H1 (cell line): ENCODE results near the gene DKKL1. TPM values are rescaled to one million over a fixed set of nuclear protein-coding genes. Genes with fewer than 3 reads are reported as not detected.

Experiments used
- CTCF ChIA-PET: fragments of 300-600 bp; sonication (Branson Sonifier 250); formaldehyde crosslinking; loops from one replicate; lab custom pipeline; 2021; ENCODE audit not compliant: partially characterized antibody; lab: Charles Lee
- POLR2A ChIA-PET: fragments of 300-600 bp; sonication (Branson Sonifier 250); formaldehyde crosslinking; loops from one replicate; lab custom pipeline; 2021; ENCODE audit warnings: inconsistent platforms; ENCODE audit not compliant: partially characterized antibody; lab: Charles Lee
- DNase-seq, 2 experiments: peaks; one replicate each; pipeline versions ENCODE4 v3.0.0 to v3.0.0-alpha.2; 2010 to 2022; ENCODE audit warnings: low spot score in 2 of 2, low read depth in 1 of 2, mixed read lengths in 1 of 2
- FAIRE-seq: peaks from 2 replicates; lab custom pipeline; 2011; peaks lifted over from hg19 to GRCh38; lab: Jason Lieb, UNC
- H2AFZ ChIP-seq: 2 replicates; pipeline ENCODE4 v1.8.1; 2012; ENCODE audit warnings: low read length, inconsistent platforms
- H2AK5ac ChIP-seq: 2 replicates; pipeline ENCODE4 v1.6.1; 2013; ENCODE audit warnings: low read depth, low read length
- H2BK120ac ChIP-seq: replicated peaks from 2 replicates; pipeline ENCODE3; 2013; ENCODE audit warnings: low read depth, low read length, inconsistent platforms
- H2BK12ac ChIP-seq: 2 replicates; pipeline ENCODE4 v1.6.1; 2013; ENCODE audit warnings: low read depth, low read length
- H2BK15ac ChIP-seq: 2 replicates; pipeline ENCODE4 v1.6.1; 2013; ENCODE audit warnings: low read length
- H2BK20ac ChIP-seq: 2 replicates; pipeline ENCODE4 v1.6.1; 2013; ENCODE audit warnings: low read length
- H2BK5ac ChIP-seq: 2 replicates; pipeline ENCODE4 v1.6.1; 2013; ENCODE audit warnings: low read depth, low read length
- H3K14ac ChIP-seq: 2 replicates; pipeline ENCODE4 v1.6.1; 2013; ENCODE audit warnings: inconsistent platforms; ENCODE audit not compliant: insufficient read length
- H3K18ac ChIP-seq: 2 replicates; pipeline ENCODE4 v1.6.1; 2013; ENCODE audit warnings: low read length; ENCODE audit errors: extremely low read depth
- H3K23ac ChIP-seq: 2 replicates; pipeline ENCODE4 v1.6.1; 2013; ENCODE audit warnings: inconsistent platforms; ENCODE audit not compliant: insufficient read length
- H3K23me2 ChIP-seq: 2 replicates; pipeline ENCODE4 v1.6.1; 2013; ENCODE audit warnings: low read depth, low read length
- H3K27ac ChIP-seq: 2 replicates; pipeline ENCODE4 v1.6.1; 2011; ENCODE audit warnings: low read depth, low read length, inconsistent platforms
- H3K27me3 ChIP-seq, 4 experiments: replicated peaks in 1 of 4; 1 replicate in 1 of 4; 2 replicates in 3 of 4; pipeline versions ENCODE4 v1.6.1 to v1.8.1; 2011 to 2013; ENCODE audit warnings: low read length in 3 of 4, mild to moderate bottlenecking in 3 of 4, inconsistent platforms in 2 of 4, mixed read lengths in 2 of 4, moderate library complexity in 1 of 4; ENCODE audit not compliant: control insufficient read depth in 3 of 4, insufficient read depth in 3 of 4; ENCODE audit errors: extremely low read depth in 1 of 4
- H3K36me3 ChIP-seq, 4 experiments: 2 replicates each; pipeline versions ENCODE4 v1.6.1 to v1.8.1; 2011 to 2013; ENCODE audit warnings: mild to moderate bottlenecking in 4 of 4, low read length in 3 of 4, moderate library complexity in 2 of 4, control low read depth in 1 of 4, inconsistent platforms in 1 of 4; ENCODE audit not compliant: insufficient read depth in 4 of 4, control insufficient read depth in 2 of 4
- H3K4ac ChIP-seq: replicated peaks from 2 replicates; pipeline ENCODE3; 2013; ENCODE audit warnings: low read length, low read depth, mixed read lengths, inconsistent platforms; ENCODE audit not compliant: insufficient read length
- H3K4me1 ChIP-seq, 4 experiments: replicated peaks in 1 of 4; 1 replicate in 1 of 4; 2 replicates in 3 of 4; pipeline versions ENCODE4 v1.6.1 to v1.8.1; 2011 to 2013; ENCODE audit warnings: low read length in 3 of 4, inconsistent platforms in 2 of 4, mixed read lengths in 1 of 4; ENCODE audit not compliant: insufficient read depth in 4 of 4, control insufficient read depth in 3 of 4
- H3K4me2 ChIP-seq, 2 experiments: 2 replicates each; pipeline versions ENCODE4 v1.6.1 to v1.8.1; 2011 to 2013; ENCODE audit warnings: low read depth in 2 of 2, low read length in 2 of 2, control low read depth in 1 of 2, inconsistent platforms in 1 of 2, mild to moderate bottlenecking in 1 of 2; ENCODE audit not compliant: insufficient read depth in 1 of 2
- H3K4me3 ChIP-seq, 4 experiments: fragments of 200-600, 300-600 bp in 1 of 4; sonication (generic), shearing (Covaris generic), sonication (Bioruptor Twin) in 1 of 4; 2 replicates each; pipeline versions ENCODE4 v1.5.1 to v1.8.1; 2011 to 2016; ENCODE audit warnings: low read length in 4 of 4, low read depth in 3 of 4, control low read depth in 2 of 4, inconsistent platforms in 2 of 4, mild to moderate bottlenecking in 2 of 4, mixed read lengths in 1 of 4, moderate library complexity in 1 of 4; ENCODE audit not compliant: insufficient read depth in 2 of 4; ENCODE audit errors: extremely low read depth in 1 of 4
- H3K56ac ChIP-seq: replicated peaks from 2 replicates; pipeline ENCODE3; 2013; ENCODE audit warnings: low read depth, mild to moderate bottlenecking, mixed read lengths, low read length, inconsistent platforms; ENCODE audit not compliant: insufficient read length
- H3K79me1 ChIP-seq: 2 replicates; pipeline ENCODE4 v1.6.1; 2013; ENCODE audit warnings: low read depth, low read length, control low read depth
- H3K79me2 ChIP-seq, 2 experiments: 2 replicates each; pipeline versions ENCODE4 v1.6.1 to v1.8.1; 2012 to 2013; ENCODE audit warnings: low read length in 2 of 2, mild to moderate bottlenecking in 2 of 2, inconsistent platforms in 1 of 2; ENCODE audit not compliant: insufficient read depth in 2 of 2, control insufficient read depth in 1 of 2
- H3K9ac ChIP-seq, 4 experiments: replicated peaks in 1 of 4; 1 replicate in 1 of 4; 2 replicates in 3 of 4; pipeline versions ENCODE4 v1.6.1 to v1.8.1; 2011 to 2013; ENCODE audit warnings: low read depth in 3 of 4, low read length in 3 of 4, control low read depth in 2 of 4, mild to moderate bottlenecking in 2 of 4, moderate library complexity in 2 of 4, inconsistent platforms in 1 of 4; ENCODE audit errors: extremely low read depth in 1 of 4
- H3K9me3 ChIP-seq, 2 experiments: 2 replicates each; pipeline versions ENCODE4 v1.6.1 to v1.8.1; 2012 to 2013; ENCODE audit warnings: mild to moderate bottlenecking in 2 of 2, moderate library complexity in 2 of 2, control low read depth in 1 of 2, inconsistent platforms in 1 of 2, low read depth in 1 of 2, low read length in 1 of 2, mixed read lengths in 1 of 2; ENCODE audit not compliant: insufficient read depth in 2 of 2
- H4K20me1 ChIP-seq, 2 experiments: replicated peaks in 1 of 2; 2 replicates each; pipeline versions ENCODE3 to v1.8.1; 2011 to 2013; ENCODE audit warnings: inconsistent platforms in 2 of 2, low read length in 2 of 2, mild to moderate bottlenecking in 1 of 2; ENCODE audit not compliant: insufficient read depth in 2 of 2, control insufficient read depth in 1 of 2
- H4K5ac ChIP-seq: 2 replicates; pipeline ENCODE4 v1.6.1; 2013; ENCODE audit warnings: low read length, low read depth, mixed read lengths, inconsistent platforms; ENCODE audit not compliant: insufficient read length
- H4K8ac ChIP-seq: 2 replicates; pipeline ENCODE4 v1.8.0; 2013; ENCODE audit warnings: mild to moderate bottlenecking, moderate library complexity, low read length, inconsistent platforms; ENCODE audit not compliant: insufficient read depth; ENCODE audit errors: extremely low read depth
- H4K91ac ChIP-seq: replicated peaks from 2 replicates; pipeline ENCODE3; 2013; ENCODE audit warnings: low read length, mixed read lengths, inconsistent platforms; ENCODE audit not compliant: insufficient read length
- BCL11A ChIP-seq, 2 experiments: IDR thresholded peaks; one replicate each; pipeline ENCODE4 v1.6.1; 2011; ENCODE audit warnings: low read depth in 2 of 2, low read length in 2 of 2, mild to moderate bottlenecking in 2 of 2
- CEBPB ChIP-seq: IDR thresholded peaks from 2 replicates; pipeline ENCODE4 v1.6.1; 2012; ENCODE audit warnings: low read depth, low read length
- CREB1 ChIP-seq: IDR thresholded peaks from 2 replicates; pipeline ENCODE4 v1.6.1; 2012; ENCODE audit warnings: inconsistent platforms
- CTBP2 ChIP-seq: IDR thresholded peaks from 2 replicates; pipeline ENCODE4 v1.7.0; 2011; ENCODE audit warnings: borderline replicate concordance, mild to moderate bottlenecking, moderate library complexity, mixed read lengths, low read length; ENCODE audit not compliant: insufficient read depth, insufficient read length
- GABPA ChIP-seq: IDR thresholded peaks from 2 replicates; pipeline ENCODE4 v1.6.1; 2011; ENCODE audit warnings: mild to moderate bottlenecking, low read length, moderate library complexity, borderline replicate concordance; ENCODE audit not compliant: insufficient read depth
- NANOG ChIP-seq: IDR thresholded peaks from 2 replicates; pipeline ENCODE4 v1.6.1; 2011; ENCODE audit warnings: low read length, low read depth, mild to moderate bottlenecking, inconsistent platforms; ENCODE audit not compliant: insufficient read depth, poor library complexity, severe bottlenecking
- POU5F1 ChIP-seq: IDR thresholded peaks from 2 replicates; pipeline ENCODE4 v1.6.1; 2011; ENCODE audit warnings: low read depth, mild to moderate bottlenecking, low read length, moderate library complexity
- SUZ12 ChIP-seq: fragments of 200-600 bp; sonication (generic); IDR thresholded peaks from 2 replicates; pipeline ENCODE4 v1.6.1; 2012; ENCODE audit warnings: mild to moderate bottlenecking, inconsistent platforms, low read length, moderate library complexity, mixed read lengths
- TBP ChIP-seq: IDR thresholded peaks from 2 replicates; pipeline ENCODE4 v1.6.1; 2011; ENCODE audit warnings: low read depth, low read length, improper control_type of control experiment
- YY1 ChIP-seq: IDR thresholded peaks from 2 replicates; pipeline ENCODE4 v1.6.1; 2011; ENCODE audit warnings: low read depth, mild to moderate bottlenecking, low read length
- WGBS, 2 experiments: shearing (Covaris generic) in 1 of 2; methylation state at CpG; one replicate each; pipeline versions ENCODE4 v1.1.6 to v1.1.7; 2013 to 2015; ENCODE audit warnings: low lambda C conversion rate in 2 of 2, mixed read lengths in 2 of 2, inconsistent platforms in 1 of 2, low coverage in 1 of 2, missing lambda C conversion rate in 1 of 2; ENCODE audit not compliant: insufficient replicate concordance in 2 of 2, insufficient coverage in 1 of 2, insufficient read length in 1 of 2; ENCODE audit errors: extremely low coverage in 1 of 2, missing lambda C conversion rate in 1 of 2; 5-methylcytosine and 5-hydroxymethylcytosine counted together
- polyA plus RNA-seq, 7 experiments: library from polyadenylated mRNA; depleted of rRNA in 3 of 7; stranded (reverse) in 5 of 7; unstranded in 2 of 7; fragments of >200 nt in 5 of 7; fragments of 200-250 nt in 2 of 7; gene quantifications; 1 replicate in 5 of 7; 2 replicates in 1 of 7; 4 replicates in 1 of 7; pipeline versions ENCODE4 v1.2.1 to v1.2.3, GENCODE V29; 2011 to 2013; ENCODE audit warnings: missing spikeins in 2 of 7, mixed read lengths in 2 of 7
- total RNA-seq: library from RNA; stranded (reverse); fragmentation: NEBNext Ultra II Directional; extraction: Animal tissue kit (Norgen Biotek cat#: 25700); gene quantifications from 2 replicates; pipeline ENCODE4 v1.2.1, GENCODE V29; 2021
- TF ChIP-seq, protein P1 (sequence below), 3 experiments: IDR thresholded peaks; 1 replicate in 2 of 3; 2 replicates in 1 of 3; pipeline versions ENCODE4 v1.5.1 to v1.6.1; 2011; ENCODE audit warnings: low read length in 3 of 3, mild to moderate bottlenecking in 3 of 3, inconsistent platforms in 2 of 3, low read depth in 1 of 3, moderate library complexity in 1 of 3; ENCODE audit not compliant: insufficient read depth in 1 of 3; ENCODE audit errors: control extremely low read depth in 1 of 3

DKKL1 gene
- total and polyA plus RNA-seq, 2 of the 8 experiments (the other 6 are each of a cell fraction or from before 2014, with no cell fraction given) = 2.6 to 6.8 TPM

DNA sequence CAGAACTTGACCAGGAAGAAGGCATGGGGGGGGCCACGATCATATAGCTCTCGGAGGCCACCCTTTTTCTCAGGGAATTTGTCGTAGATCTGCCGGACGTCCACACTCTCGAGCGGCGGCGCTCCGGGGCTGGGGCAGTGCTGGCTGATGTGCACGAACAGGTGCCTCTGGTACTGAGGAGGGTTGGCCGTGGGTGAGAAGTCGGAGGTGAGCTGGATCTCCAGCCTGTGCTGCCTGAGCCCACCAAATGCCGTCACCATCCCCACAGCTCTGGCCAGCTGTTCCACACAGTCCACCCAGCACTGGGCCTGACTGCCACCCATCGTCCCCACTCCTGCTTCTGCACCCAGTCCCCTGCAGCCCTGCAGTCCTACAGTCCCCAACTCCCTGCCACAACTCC lies 16.5 kb upstream of the DKKL1 start:
- Histone ChIP-seq H4K8ac (no peak overlapping the region), H4K91ac (no peak overlapping the region), H4K20me1 (peaks cover 9 to 16% of the 10 kb centered on the region in 2 experiments), H3K56ac (no peak overlapping the region), H3K9ac (no peak overlapping the region), H2AFZ (no peak overlapping the region), H3K79me1 (no peaks in the 10 kb centered on the region; the same call in 1 of the 2 replicates), H3K4me1 (no peaks in the 10 kb centered on the region), H2BK20ac (no peak overlapping the region), H3K18ac (no peak overlapping the region), H3K4me2 (no peak overlapping the region), H4K5ac (no peak overlapping the region), H2BK120ac (no peak overlapping the region), H2BK15ac (no peak overlapping the region), H2AK5ac (no peak overlapping the region), H3K23me2 (no peaks in the 10 kb centered on the region), H3K9me3 (no peaks in the 10 kb centered on the region), H3K4ac (no peak overlapping the region), H3K4me3 (no peak overlapping the region), H3K27ac (no peak overlapping the region), H3K27me3 (no peaks in the 10 kb centered on the region), H2BK12ac (no peak overlapping the region), H3K14ac (no peak overlapping the region), H2BK5ac (no peak overlapping the region), H3K36me3 (peaks cover 47 to 95% (median 80%) of the 10 kb centered on the region in 4 experiments), H3K23ac (no peak overlapping the region), H3K79me2 (no peaks in the 10 kb centered on the region)
- FAIRE-seq (no peak), DNase-seq (no peak)
- ChIA-PET CTCF (interaction anchor here (0.8 to 2.2 kb wide), 3 partner anchors 9 to 46 kb away, joined by 3 to 7 read pairs (median 3); no protein-coding TSS in a partner anchor), POLR2A (interaction anchor here (0.7 to 8.9 kb wide), 3 partner anchors 10 to 29 kb away, joined by 3 to 112 read pairs (median 4); partner anchors contain the start of genes DKKL1 and TEAD2)
- WGBS, 2 experiments = 96% methylated on average over 15 of the region's 15 CpGs; no CpG with 5 or more reads in 1 of the 2 experiments
- TF ChIP-seq CREB1 (no peak), GABPA (no peak), CEBPB (no peak), NANOG (no peak), POU5F1 (no peak), TBP (no peak), SUZ12 (no peak), BCL11A (IDR thresholded peaks at IDR 0.05; ENCODE audit: low read depth in 2 of 2, low read length in 2 of 2) (no peak), YY1 (no peak), CTBP2 (no peak)
- TF ChIP-seq, protein P1, sequence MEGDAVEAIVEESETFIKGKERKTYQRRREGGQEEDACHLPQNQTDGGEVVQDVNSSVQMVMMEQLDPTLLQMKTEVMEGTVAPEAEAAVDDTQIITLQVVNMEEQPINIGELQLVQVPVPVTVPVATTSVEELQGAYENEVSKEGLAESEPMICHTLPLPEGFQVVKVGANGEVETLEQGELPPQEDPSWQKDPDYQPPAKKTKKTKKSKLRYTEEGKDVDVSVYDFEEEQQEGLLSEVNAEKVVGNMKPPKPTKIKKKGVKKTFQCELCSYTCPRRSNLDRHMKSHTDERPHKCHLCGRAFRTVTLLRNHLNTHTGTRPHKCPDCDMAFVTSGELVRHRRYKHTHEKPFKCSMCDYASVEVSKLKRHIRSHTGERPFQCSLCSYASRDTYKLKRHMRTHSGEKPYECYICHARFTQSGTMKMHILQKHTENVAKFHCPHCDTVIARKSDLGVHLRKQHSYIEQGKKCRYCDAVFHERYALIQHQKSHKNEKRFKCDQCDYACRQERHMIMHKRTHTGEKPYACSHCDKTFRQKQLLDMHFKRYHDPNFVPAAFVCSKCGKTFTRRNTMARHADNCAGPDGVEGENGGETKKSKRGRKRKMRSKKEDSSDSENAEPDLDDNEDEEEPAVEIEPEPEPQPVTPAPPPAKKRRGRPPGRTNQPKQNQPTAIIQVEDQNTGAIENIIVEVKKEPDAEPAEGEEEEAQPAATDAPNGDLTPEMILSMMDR (IDR thresholded peaks at IDR 0.05; ENCODE audit: control extremely low read depth in 1 of 3, insufficient read depth in 1 of 3, low read depth in 1 of 3, low read length in 3 of 3) = no peak
